ENCODE results near the gene EPN2. TPM values are rescaled to one million over a fixed set of nuclear protein-coding genes. Genes with fewer than 3 reads are reported as not detected.

Gene EPN2
- total RNA-seq, 1 donor from 2014 or later = 53.9 TPM

- Mint-ChIP-seq H3K36me3 (peaks cover 37% of the 10 kb centered on the region), H3K9me3 (peaks cover 6% of the 10 kb centered on the region), H3K27me3 (no peaks in the 10 kb centered on the region), H3K27ac (no peak overlapping the region), H3K4me1 (ENCODE audit: unreplicated experiment) (peaks cover 8% of the 10 kb centered on the region), H3K4me3 (no peak overlapping the region)
- no peak for TF ChIP-seq CTCF (conservative IDR thresholded peaks at IDR 0.05)
- no peak for DNase-seq (ENCODE audit: extremely low spot score, unreplicated experiment)
Observed at GRCh38 chr17:19322129-19322505, 85.0 kb downstream of the EPN2 start.

- no peak for DNase-seq (ENCODE audit: extremely low spot score, unreplicated experiment)
- Mint-ChIP-seq H3K36me3 (peaks cover 37% of the 10 kb centered on the region), H3K27me3 (no peaks in the 10 kb centered on the region)
Observed at GRCh38 chr17:19322861-19323260, 85.7 kb downstream of the EPN2 start.

GRCh38 chr17:19325542-19325941 lies 88.4 kb downstream of the EPN2 start:
- peaks cover 6% of the 10 kb centered on the region for H3K9me3 Mint-ChIP-seq
- H3K27ac Mint-ChIP-seq = no peak overlapping the region
- H3K4me1 Mint-ChIP-seq (ENCODE audit: unreplicated experiment) = peaks cover 4% of the 10 kb centered on the region
- no peak overlapping the region for H3K4me3 Mint-ChIP-seq
- TF ChIP-seq CTCF (conservative IDR thresholded peaks at IDR 0.05) = no peak
- no peaks in the 10 kb centered on the region for H3K27me3 Mint-ChIP-seq
- DNase-seq (ENCODE audit: extremely low spot score, unreplicated experiment) = no peak
- peaks cover 40% of the 10 kb centered on the region for H3K36me3 Mint-ChIP-seq

More at GRCh38 chr17:19322861-19323260, 85.7 kb downstream of the EPN2 start:
- no peak overlapping the region for H3K27ac Mint-ChIP-seq
- no peak overlapping the region for H3K4me3 Mint-ChIP-seq
- peaks cover under 1% of the 10 kb centered on the region for H3K4me1 Mint-ChIP-seq (ENCODE audit: unreplicated experiment)
- TF ChIP-seq CTCF (conservative IDR thresholded peaks at IDR 0.05) = no peak
- peaks cover 6% of the 10 kb centered on the region for H3K9me3 Mint-ChIP-seq

GRCh38 chr17:19327031-19327783 lies 90.0 kb downstream of the EPN2 start:
- Mint-ChIP-seq H3K9me3 (peaks cover 6% of the 10 kb centered on the region), H3K4me1 (ENCODE audit: unreplicated experiment) (peaks cover 10% of the 10 kb centered on the region), H3K36me3 (peaks cover 33% of the 10 kb centered on the region), H3K27ac (peak overlapping the region; percentile 85), H3K27me3 (no peaks in the 10 kb centered on the region), H3K4me3 (peak overlapping the region; percentile 24)
- no peak for DNase-seq (ENCODE audit: extremely low spot score, unreplicated experiment)
- no peak for TF ChIP-seq CTCF (conservative IDR thresholded peaks at IDR 0.05)

- Mint-ChIP-seq H3K27me3 (no peaks in the 10 kb centered on the region), H3K4me1 (ENCODE audit: unreplicated experiment) (peaks cover 10% of the 10 kb centered on the region)
Observed at GRCh38 chr17:19328441-19329061, 91.4 kb downstream of the EPN2 start.

More at GRCh38 chr17:19328441-19329061, 91.4 kb downstream of the EPN2 start:
- H3K4me3 Mint-ChIP-seq = no peak overlapping the region
- DNase-seq (ENCODE audit: extremely low spot score, unreplicated experiment) = no peak
- peaks cover 6% of the 10 kb centered on the region for H3K9me3 Mint-ChIP-seq
- H3K36me3 Mint-ChIP-seq = peaks cover 33% of the 10 kb centered on the region
- H3K27ac Mint-ChIP-seq = no peak overlapping the region
- no peak for TF ChIP-seq CTCF (conservative IDR thresholded peaks at IDR 0.05)
